Stimulated activated CD4-positive, alpha-beta T cell treated with anti-CD3 and anti-CD28 coated beads, TNF-alpha, amount 100 ng/mL, for 4 hours (primary cell): ENCODE data around the gene FN1.
"Not testable (repeated sequence)": the region's sequence is repeated elsewhere in the genome, so short reads cannot be mapped to it uniquely, and the experiment has no call there.

Source experiments
- DNase-seq, 3 experiments: peaks; one replicate each; pipeline ENCODE4 v3.0.0-alpha.2; 2020; ENCODE audit warnings: low read depth in 3 of 3

The FN1 gene

DNA sequence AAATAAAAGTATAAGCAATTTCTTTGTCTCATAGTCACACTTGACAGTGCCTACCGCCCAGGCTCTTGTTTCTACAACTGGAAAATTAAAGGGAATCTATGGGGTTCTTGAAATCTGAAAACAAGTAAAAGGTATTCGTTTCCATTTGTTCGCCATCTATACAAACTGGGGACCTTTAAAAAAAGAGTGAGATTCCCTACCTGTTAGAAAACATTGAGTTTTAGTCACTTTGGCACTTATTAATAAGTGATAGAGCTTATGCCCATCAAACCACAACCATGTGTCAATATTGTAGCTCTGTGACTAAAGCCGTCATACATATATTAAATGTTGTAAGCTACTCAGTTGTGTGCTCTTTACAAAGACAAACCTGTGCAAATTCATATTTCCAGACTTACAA, 13.2 kb downstream of the FN1 start:
- DNase-seq: no peak

- DNase-seq: no peak
Measured at GRCh38 chr2:215421859-215422461, 13.9 kb downstream of the FN1 start.

DNA sequence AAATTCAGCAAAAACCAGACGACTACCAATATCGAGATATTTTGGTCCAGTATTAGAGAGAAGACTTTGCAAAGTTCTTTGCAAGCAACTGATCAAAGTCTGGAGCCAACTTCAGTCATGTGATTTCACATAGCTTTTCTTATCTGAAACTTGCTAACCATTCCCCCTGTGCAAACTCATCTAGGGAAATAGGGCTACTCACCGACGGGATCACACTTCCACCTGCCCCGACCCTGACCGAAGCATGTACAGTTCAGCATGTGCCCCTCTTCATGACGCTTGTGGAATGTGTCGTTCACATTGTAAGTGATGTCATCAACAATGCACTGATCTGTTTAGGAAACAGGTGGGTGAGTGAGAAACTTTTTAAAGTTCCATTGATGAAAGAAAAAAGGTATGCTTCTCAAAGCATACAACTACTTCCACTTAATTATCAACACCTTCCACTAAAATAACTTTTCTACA, 15.4 kb downstream of the FN1 start:
- DNase-seq: no peak

DNA sequence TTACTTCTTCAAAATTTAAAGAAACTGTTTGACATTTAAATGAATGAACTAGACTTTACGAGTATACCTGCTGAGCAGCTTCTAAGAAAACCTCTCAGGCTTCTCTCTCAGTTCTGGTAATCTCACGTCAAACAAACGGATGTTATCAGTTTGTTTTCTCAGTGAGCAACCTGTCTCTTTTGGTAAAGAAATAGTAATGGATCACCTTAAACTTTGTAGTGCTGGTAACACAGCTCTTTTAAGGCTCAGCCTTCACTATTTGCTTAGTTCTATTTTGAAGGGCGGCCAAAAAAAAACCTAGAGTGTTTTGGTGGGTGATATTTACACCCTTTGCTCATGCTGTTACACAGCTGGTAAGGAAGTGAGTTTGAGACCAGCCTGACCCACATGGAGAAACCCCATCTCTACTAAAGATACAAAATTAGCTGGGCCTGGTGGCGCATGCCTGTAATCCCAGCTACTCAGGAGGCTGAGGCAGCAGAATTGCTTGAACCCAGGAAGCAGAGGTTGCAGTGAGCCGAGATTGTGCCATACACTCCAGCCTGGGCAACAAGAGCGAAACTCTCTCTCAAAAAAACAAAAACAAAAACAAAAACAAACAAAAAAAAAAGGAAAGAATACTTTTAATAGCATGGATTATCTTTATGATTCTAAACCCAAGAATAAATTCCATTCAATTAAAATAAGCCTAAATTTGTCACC, 15.9 kb downstream of the FN1 start:
- no peak for DNase-seq

DNA sequence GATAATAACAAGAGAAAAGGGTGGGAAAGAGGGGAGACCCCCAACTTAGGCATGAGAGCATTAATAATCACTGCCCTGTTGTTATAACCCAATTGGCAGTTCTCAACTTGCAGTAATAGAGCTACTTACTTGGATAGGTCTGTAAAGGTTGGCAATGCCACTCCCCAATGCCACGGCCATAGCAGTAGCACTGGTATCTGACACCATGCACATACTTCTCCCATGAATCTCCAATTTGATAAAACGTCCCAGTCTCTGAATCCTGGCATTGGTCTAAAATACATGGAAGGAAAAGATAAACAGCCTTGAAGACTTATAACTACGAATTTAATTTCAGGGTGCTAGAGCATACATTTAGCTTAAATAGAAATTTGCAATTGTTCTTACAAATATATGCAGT, 16.8 kb downstream of the FN1 start:
- no peak for DNase-seq

DNA sequence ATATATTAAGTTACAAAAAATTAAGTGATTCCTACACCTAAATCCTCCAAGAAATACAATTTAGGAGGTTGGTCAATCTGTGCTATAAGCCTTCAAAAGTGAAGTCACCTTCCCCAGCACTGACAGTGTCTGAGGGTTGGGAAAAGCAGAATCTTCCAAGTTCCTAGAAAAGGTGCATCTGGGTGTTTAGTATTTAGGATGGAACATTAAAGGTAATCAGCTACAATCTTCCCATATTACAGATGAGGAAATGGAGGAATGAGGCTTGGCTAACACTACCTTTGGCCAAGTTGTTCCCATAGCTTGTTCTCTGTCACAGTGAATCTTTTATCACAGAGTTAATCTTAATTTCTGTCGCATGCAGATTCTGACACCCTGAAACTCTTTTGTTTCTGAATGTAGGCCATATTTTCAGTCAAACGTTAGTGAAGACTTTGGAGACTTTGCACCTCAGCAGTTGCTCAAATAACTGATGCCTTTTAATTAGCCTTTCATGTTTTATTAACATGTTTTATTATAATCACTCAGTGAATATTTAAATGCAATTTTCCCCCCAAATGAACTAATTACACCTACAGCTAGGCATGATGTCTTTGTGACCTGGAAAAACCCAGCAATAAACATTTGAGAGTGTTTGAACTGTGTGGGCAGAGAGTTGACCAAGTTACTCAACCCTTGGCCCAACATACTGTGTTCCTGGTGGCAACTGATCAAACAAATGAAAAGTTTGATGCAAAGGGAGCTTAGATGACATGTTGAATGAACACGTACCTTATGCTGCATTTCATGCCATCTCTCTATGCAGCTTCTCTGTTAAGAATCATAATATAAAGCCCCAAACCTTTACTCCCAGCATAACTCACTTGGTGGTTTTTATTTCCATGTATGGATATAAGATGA, 17.6 kb downstream of the FN1 start:
- DNase-seq: no peak

DNA sequence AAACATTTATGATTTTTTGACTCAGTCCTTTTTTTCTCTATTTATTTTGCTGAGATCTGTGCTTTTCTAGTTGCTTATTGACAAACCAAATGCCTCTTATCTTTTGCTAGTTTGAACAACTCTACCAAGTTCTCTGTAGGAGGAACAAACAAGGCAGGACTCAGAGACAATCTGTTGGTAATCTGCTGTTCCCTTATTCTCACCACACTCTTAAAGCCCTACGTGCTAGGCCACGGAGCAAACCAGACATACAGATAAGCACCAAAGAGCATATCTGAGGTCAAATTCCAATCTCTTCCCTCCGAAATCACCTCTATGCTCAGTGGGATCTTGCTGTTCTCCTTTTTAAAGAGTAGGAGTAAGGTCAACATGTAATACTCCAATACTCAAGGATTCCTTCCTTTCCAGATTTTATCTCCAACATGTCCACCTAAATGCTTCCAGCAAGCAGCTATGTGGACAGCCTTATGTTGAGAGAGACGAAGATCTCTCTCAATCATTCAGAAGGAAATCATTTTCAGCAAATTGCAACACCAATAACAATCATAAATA, 18.4 kb downstream of the FN1 start:
- DNase-seq: no peak

- no peak for DNase-seq
Measured at GRCh38 chr2:215416656-215417055, 19.2 kb downstream of the FN1 start.

- no peak for DNase-seq
Measured at GRCh38 chr2:215415820-215416577, 19.9 kb downstream of the FN1 start.

DNA sequence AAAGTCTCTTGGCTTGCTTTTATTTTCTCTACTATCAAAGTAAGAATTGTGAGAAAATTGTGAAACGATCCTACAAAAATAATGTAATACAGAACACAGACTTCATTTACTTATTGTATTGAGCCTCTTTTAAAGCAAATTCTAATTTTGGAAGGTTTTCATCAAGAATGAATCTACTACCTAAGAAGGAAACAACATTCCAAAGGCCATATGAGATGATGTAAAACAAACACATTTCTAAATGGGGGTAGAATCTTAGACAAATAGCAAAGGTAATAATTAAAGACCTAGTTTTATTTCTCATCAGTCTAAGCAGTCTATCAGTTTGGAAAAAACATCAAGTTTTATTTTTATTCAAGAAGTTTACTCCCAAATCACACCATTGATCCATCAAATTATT, 20.6 kb downstream of the FN1 start:
- DNase-seq: no peak

- DNase-seq: no peak
Measured at GRCh38 chr2:215414674-215415073, 21.2 kb downstream of the FN1 start.

GRCh38 chr2:215413974-215414373, 21.9 kb downstream of the FN1 start:
- DNase-seq: no peak

- DNase-seq: no peak
Measured at GRCh38 chr2:215413484-215413777, 22.4 kb downstream of the FN1 start.

DNA sequence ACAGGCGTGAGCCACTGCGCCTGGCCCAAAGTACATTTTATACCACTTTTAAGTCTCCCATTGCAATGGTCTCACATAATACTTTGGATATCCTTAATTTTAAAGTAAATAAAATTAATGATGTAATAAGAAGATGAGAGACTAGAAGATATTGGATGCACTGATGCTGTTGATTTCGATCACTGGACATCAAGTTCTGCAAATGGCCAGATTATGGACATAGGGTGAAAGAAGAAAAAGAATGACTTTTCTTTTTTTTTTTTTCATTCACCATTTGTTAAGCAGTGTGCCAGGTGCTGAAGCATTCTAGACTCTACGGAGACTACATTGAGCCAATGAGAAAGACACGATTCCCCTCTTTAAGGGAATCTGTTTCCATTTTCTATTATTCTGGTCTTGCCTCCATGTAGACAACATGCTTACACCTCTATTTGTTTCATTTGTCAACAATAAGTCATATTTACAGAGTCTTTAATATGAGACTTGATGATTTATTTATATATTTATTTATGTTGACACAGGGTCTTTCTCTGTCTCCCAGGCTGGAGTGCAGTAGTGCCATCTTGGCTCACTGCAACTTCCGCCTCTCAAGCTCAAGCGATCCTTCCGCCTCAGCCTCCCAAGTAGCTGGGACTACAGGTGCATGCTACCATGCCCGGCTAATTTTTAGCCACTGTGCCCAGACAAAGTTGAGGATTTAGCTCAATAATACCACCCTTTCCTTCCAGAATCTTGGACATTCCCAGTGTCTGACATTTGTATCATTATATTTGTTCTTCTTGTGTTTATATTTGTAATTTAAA, 23.7 kb downstream of the FN1 start:
- DNase-seq: no peak

GRCh38 chr2:215410932-215411285, 25.0 kb downstream of the FN1 start:
- DNase-seq: no peak

- DNase-seq: not testable (repeated sequence)
Measured at GRCh38 chr2:215410181-215410931, 25.5 kb downstream of the FN1 start.

DNA sequence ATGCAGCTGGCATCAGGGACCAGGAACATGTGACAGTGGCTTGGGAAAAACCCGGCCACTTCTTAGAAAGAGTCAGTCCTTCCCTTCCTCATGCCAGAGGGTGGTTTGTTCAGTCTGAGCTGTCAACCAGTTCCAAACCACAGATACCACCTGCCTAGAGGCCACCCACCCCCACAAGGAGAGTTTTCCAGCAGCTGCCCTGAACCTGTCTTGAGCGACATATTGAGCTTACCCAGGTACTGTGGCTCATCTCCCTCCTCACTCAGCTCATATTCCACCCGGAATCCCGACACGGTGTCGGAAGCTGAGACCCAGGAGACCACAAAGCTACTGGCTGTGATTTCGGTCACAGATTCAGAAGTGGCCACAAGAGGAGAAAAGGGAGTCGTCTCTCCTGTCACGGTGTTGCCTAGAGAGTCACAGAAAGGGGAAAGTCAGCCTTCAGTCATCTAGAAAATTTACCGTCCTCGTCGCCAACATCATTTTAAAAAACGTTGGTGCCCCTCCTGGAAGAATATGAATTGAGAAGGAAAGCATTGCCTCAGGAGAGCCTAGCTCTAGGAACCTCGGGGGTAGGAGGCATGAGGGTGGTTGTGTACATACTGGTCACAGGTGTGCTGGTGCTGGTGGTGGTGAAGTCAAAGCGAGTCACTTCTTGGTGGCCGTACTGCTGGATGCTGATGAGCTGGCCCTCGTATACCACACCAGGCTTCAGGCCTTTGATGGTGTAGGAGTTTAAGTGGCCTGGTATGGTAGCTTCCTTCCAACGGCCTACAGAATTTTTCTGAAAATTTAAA, 26.3 kb downstream of the FN1 start:
- DNase-seq: no peak

GRCh38 chr2:215408441-215408840, 27.4 kb downstream of the FN1 start:
- DNase-seq: not testable (repeated sequence)

DNA sequence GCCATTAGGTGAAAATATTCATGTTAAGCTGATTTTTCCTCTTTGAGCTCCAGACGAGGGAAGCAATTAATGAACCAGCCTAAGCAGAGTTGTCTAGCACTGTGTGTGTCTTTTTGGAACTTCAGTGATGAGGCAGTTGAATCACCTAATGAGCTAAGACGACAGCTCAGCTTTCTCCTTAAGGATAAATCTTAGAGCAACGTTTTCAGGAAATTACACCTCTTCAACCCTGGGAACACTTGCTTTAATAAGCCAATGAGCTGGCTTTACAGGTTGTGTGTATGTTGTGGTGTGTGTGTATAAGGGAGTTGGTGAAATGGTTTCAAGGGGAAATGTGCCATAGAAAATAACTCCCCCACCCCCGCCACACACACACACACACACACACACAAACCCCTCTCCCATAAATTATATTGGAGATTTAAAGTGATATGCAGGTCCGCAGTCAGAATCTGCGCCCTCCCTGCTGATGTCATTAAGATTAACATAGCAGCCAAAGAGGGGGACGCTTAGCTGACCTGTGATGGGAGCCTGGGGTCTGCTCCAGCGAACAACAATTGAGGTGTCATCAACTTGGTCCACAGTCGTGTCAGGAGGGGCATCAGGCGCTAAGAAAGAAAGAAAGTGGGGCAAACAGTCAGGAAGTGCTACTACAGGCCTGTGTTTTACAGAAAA, 28.1 kb downstream of the FN1 start:
- DNase-seq: no peak
